ENCODE results near the gene TEX26.

DNA sequence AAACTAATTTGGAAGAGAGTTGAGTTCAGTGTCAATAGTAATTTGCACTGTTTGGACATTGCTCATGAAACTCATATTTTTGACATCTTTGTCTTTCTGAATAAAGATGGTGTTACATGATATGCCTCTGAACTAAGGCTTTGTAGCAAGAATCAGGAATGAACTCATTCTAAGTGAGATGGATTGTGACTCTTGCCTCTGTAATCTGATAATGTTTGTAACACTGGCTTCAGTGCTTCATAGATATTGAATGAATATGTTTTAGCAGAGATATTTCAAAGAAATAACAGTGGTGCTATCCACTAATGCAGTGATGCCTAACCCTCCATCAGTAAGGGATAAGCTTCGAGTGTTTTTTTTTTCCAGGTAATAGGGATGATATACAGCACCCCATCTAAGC lies 32.9 kb downstream of the TEX26 start:
- no peak for TF ChIP-seq POLR2A (IDR thresholded peaks at IDR 0.05)
- no peak for TF ChIP-seq CTCF (IDR thresholded peaks at IDR 0.05)
- no peak for TF ChIP-seq POLR2AphosphoS5 (IDR thresholded peaks at IDR 0.05)
